DOHH2 (cell line): ENCODE data around the gene HSF2BP.

Source experiments
- H3F3A ChIP-seq: fragments of 200-600 bp; sonication (generic), shearing (Covaris generic); 2 replicates; pipeline ENCODE4 v1.6.0; 2016; ENCODE audit warnings: antibody characterized with exemption, mild to moderate bottlenecking; ENCODE audit not compliant: control insufficient read depth, insufficient read depth
- H3K27ac ChIP-seq: fragments of 200-600 bp; sonication (generic); 2 replicates; pipeline ENCODE4 v1.5.1; 2014; ENCODE audit warnings: low read depth, mild to moderate bottlenecking, low read length, moderate library complexity
- H3K27me3 ChIP-seq: fragments of 200-600 bp; sonication (generic); 2 replicates; pipeline ENCODE4 v1.6.1; 2014; ENCODE audit warnings: mild to moderate bottlenecking, low read length, mixed read lengths; ENCODE audit not compliant: control insufficient read depth
- H3K36me3 ChIP-seq: fragments of 200-600 bp; sonication (generic); 2 replicates; pipeline ENCODE4 v1.6.1; 2014; ENCODE audit warnings: mild to moderate bottlenecking, low read length, moderate library complexity, mixed read lengths; ENCODE audit not compliant: control insufficient read depth
- H3K4me1 ChIP-seq: fragments of 200-600 bp; sonication (generic); 2 replicates; pipeline ENCODE4 v1.6.1; 2014; ENCODE audit warnings: mild to moderate bottlenecking, low read length, mixed read lengths; ENCODE audit not compliant: control insufficient read depth
- H3K4me2 ChIP-seq: fragments of 200-600 bp; sonication (generic); 2 replicates; pipeline ENCODE4 v1.6.0; 2014; ENCODE audit warnings: mild to moderate bottlenecking, low read length, moderate library complexity
- H3K4me3 ChIP-seq: fragments of 200-600 bp; sonication (generic); 2 replicates; pipeline ENCODE4 v1.5.1; 2014; ENCODE audit warnings: mild to moderate bottlenecking, low read length, mixed read lengths
- H3K79me2 ChIP-seq: fragments of 200-600 bp; sonication (generic); 2 replicates; pipeline ENCODE4 v1.6.1; 2014; ENCODE audit warnings: mild to moderate bottlenecking, low read length, mixed read lengths; ENCODE audit not compliant: control insufficient read depth
- H3K9me2 ChIP-seq: fragments of 200-600 bp; sonication (generic); replicated peaks from 2 replicates; pipeline ENCODE4 v1.6.1; 2014; ENCODE audit warnings: mild to moderate bottlenecking, low read length, mixed read lengths; ENCODE audit not compliant: control insufficient read depth
- H3K9me3 ChIP-seq: fragments of 200-600 bp; sonication (generic); 2 replicates; pipeline ENCODE4 v1.6.1; 2014; ENCODE audit warnings: antibody characterized with exemption, low read length, mixed read lengths; ENCODE audit not compliant: control insufficient read depth, insufficient read depth
- H4K20me1 ChIP-seq: fragments of 200-600 bp; sonication (generic); 2 replicates; pipeline ENCODE4 v1.6.0; 2014; ENCODE audit warnings: low read depth, mild to moderate bottlenecking, antibody characterized with exemption, low read length, moderate library complexity; ENCODE audit not compliant: control insufficient read depth, insufficient read depth
- EZH2phosphoT487 ChIP-seq: fragments of 200-600 bp; sonication (generic); IDR thresholded peaks from 2 replicates; pipeline ENCODE4 v1.6.1; 2017; ENCODE audit warnings: borderline replicate concordance, mild to moderate bottlenecking, antibody characterized with exemption, low read length, moderate library complexity, mixed read lengths
- TF ChIP-seq, protein P1 (sequence below): fragments of 200-600 bp; sonication (generic); IDR thresholded peaks from one replicate; pipeline ENCODE4 v1.5.1; 2014; ENCODE audit warnings: antibody characterized with exemption, mild to moderate bottlenecking, low read depth, low read length; ENCODE audit not compliant: poor library complexity, severe bottlenecking

The HSF2BP gene

DNA sequence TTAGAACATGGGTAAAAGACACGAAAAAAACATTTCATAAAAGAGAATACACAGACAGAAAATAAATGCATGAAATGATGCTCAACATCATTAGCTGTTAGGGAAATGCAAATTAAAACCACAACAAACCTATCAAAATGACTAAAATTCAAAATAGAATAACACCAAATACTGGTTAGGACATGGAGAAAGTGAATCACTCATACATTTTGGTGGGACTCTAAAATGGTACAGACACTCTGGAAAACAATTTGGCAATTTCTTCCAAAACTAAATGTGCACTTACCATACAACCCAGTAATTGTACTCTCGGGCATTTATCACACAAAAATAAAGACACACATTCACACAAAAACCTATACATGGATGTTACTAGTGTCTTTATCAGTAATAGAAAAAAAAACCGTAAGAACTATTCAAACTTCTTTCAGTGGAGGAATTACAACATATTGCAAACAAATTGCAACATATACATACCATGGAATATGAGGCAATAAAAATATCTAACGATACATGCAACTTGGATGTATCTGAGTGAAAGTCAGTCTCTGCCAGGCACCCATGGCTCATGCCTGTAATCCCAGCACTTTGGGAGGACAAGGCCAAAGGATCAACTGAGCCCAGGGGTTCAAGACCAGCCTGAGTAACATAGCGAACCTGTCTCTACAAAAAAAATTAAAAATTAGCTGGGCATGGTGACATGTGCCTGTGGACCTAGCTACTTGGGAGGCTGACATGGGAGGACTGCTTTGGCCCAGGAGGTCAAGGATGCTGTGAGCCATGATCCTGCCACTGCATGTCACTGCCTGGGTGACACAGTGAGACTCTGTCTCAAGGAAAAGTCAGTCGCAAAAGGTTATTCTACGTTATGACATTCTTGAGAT lies 19.6 kb downstream of the HSF2BP start:
- H3K79me2 ChIP-seq, result no peaks in the 10 kb centered on the region
- no peaks in the 10 kb centered on the region for H3K9me3 ChIP-seq
- no peak overlapping the region for H3K27ac ChIP-seq
- 0 out of 2 replicates have a peak, but pooled peaks cover 3% of the 10 kb centered on the region for H3K4me1 ChIP-seq
- H3K27me3 ChIP-seq, result no peaks in the 10 kb centered on the region
- H3K36me3 ChIP-seq, result no peaks in the 10 kb centered on the region
- no peak overlapping the region for H3K4me2 ChIP-seq
- H3K9me2 ChIP-seq, result no peaks in the 10 kb centered on the region
- no peak overlapping the region for H3K4me3 ChIP-seq
- H4K20me1 ChIP-seq, result no peaks in the 10 kb centered on the region
- TF ChIP-seq, protein P1, sequence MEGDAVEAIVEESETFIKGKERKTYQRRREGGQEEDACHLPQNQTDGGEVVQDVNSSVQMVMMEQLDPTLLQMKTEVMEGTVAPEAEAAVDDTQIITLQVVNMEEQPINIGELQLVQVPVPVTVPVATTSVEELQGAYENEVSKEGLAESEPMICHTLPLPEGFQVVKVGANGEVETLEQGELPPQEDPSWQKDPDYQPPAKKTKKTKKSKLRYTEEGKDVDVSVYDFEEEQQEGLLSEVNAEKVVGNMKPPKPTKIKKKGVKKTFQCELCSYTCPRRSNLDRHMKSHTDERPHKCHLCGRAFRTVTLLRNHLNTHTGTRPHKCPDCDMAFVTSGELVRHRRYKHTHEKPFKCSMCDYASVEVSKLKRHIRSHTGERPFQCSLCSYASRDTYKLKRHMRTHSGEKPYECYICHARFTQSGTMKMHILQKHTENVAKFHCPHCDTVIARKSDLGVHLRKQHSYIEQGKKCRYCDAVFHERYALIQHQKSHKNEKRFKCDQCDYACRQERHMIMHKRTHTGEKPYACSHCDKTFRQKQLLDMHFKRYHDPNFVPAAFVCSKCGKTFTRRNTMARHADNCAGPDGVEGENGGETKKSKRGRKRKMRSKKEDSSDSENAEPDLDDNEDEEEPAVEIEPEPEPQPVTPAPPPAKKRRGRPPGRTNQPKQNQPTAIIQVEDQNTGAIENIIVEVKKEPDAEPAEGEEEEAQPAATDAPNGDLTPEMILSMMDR, result no peak
- no peak for TF ChIP-seq EZH2phosphoT487
- H3F3A ChIP-seq, result no peaks in the 10 kb centered on the region

DNA sequence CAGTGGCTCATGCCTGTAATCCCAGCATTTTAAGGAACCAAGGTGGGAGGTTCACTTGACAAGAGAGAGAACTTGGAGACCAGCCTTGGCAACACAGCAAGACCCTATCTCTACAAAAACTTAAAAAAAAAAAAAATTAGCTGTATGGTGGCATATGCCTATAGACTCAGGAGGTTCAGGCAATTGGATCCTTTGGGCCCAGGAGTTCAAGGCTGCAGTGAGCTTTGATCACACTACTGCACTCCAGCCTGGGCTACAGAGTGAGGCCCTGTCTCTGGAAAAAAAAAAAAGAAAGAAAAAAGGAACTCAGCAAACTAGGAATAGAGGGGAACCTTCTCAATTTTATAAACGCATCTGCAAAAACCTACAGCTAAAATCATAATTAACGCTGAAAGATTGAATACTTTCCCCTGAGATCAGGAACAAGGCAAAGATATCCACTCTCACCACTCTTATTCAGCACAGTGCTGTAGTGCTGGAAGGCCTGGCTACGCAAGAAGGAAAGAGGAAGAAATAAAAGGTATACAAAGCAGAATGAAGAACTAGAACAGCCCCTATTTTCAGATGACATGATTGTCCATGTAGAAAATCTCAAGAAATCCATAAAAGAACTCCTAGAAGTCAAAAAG lies 21.6 kb downstream of the HSF2BP start:
- TF ChIP-seq, protein P1, result no peak
- no peak for TF ChIP-seq EZH2phosphoT487
- H3K4me1 ChIP-seq, result 0 out of 2 replicates have a peak, but pooled peaks cover 3% of the 10 kb centered on the region
- no peak overlapping the region for H3K4me2 ChIP-seq
- no peaks in the 10 kb centered on the region for H4K20me1 ChIP-seq
- no peaks in the 10 kb centered on the region for H3F3A ChIP-seq
- H3K9me2 ChIP-seq, result no peaks in the 10 kb centered on the region
- no peaks in the 10 kb centered on the region for H3K9me3 ChIP-seq
- no peak overlapping the region for H3K4me3 ChIP-seq
- H3K36me3 ChIP-seq, result no peaks in the 10 kb centered on the region
- no peaks in the 10 kb centered on the region for H3K79me2 ChIP-seq
- no peak overlapping the region for H3K27ac ChIP-seq
- H3K27me3 ChIP-seq, result no peaks in the 10 kb centered on the region

- no peak for TF ChIP-seq EZH2phosphoT487
- TF ChIP-seq, protein P1, result no peak
- Histone ChIP-seq H3K27ac (no peak overlapping the region), H3K36me3 (no peaks in the 10 kb centered on the region), H3K9me2 (no peaks in the 10 kb centered on the region), H3K4me3 (no peak overlapping the region), H3F3A (no peaks in the 10 kb centered on the region), H3K4me1 (0 out of 2 replicates have a peak, but pooled peaks cover 3% of the 10 kb centered on the region), H3K4me2 (no peak overlapping the region), H4K20me1 (no peaks in the 10 kb centered on the region), H3K79me2 (no peaks in the 10 kb centered on the region), H3K9me3 (no peaks in the 10 kb centered on the region), H3K27me3 (no peaks in the 10 kb centered on the region)
Observed at GRCh38 chr21:43635436-43635835, 23.9 kb downstream of the HSF2BP start.
